Caco-2 (cell line): ENCODE measurements around the gene NOTCH1. TPM values are rescaled to one million over a fixed set of nuclear protein-coding genes. Genes with fewer than 3 reads are reported as not detected.

ENCODE experiments used
- BruUV-seq: library from RNA; stranded (reverse); fragments of 400-500 nt; replicated peaks from 2 replicates; lab custom pipeline; 2021; lab: Mats Ljungman, UMichigan
- CTCF ChIA-PET: fragments of 300-600 bp; sonication (Branson Sonifier 250); formaldehyde crosslinking; loops from one replicate; lab custom pipeline; 2022; ENCODE audit warnings: antibody characterized with exemption; lab: Charles Lee
- POLR2A ChIA-PET: fragments of 300-600 bp; sonication (Branson Sonifier 250); formaldehyde crosslinking; loops from one replicate; lab custom pipeline; 2022; ENCODE audit warnings: antibody characterized with exemption; lab: Charles Lee
- DNase-seq, 2 experiments: peaks; one replicate each; pipeline versions ENCODE4 v3.0.0 to v3.0.0-alpha.2; 2020 to 2022
- H3K27me3 ChIP-seq: replicated peaks from 2 replicates; pipeline ENCODE4 v1.6.0; 2011; ENCODE audit warnings: low read length; ENCODE audit not compliant: control insufficient read depth, insufficient read depth
- H3K36me3 ChIP-seq: 2 replicates; pipeline ENCODE4 v1.5.1; 2011; ENCODE audit warnings: low read length; ENCODE audit not compliant: control insufficient read depth, insufficient read depth
- H3K4me1 ChIP-seq: fragments of 250-450 bp; sonication (Bioruptor Pico); 2 replicates; pipeline ENCODE4 v1.5.1; 2020; ENCODE audit warnings: mild to moderate bottlenecking
- H3K4me3 ChIP-seq: 2 replicates; pipeline ENCODE4 v1.5.1; 2011; ENCODE audit warnings: low read depth, mild to moderate bottlenecking, control low read depth, low read length
- H3K9me3 ChIP-seq: fragments of 250-450 bp; sonication (Bioruptor Pico); 2 replicates; pipeline ENCODE4 v1.5.1; 2020; ENCODE audit warnings: mild to moderate bottlenecking, moderate library complexity
- H3K27ac Mint-ChIP-seq: one replicate; pipeline ENCODE4 v1.8.0; 2022; ENCODE audit warnings: mixed read lengths; ENCODE audit not compliant: unreplicated experiment
- H3K27me3 Mint-ChIP-seq: one replicate; pipeline ENCODE4 v1.8.0; 2022; ENCODE audit warnings: mixed read lengths; ENCODE audit not compliant: insufficient read depth, unreplicated experiment
- H3K36me3 Mint-ChIP-seq: one replicate; pipeline ENCODE4 v1.8.0; 2022; ENCODE audit warnings: mild to moderate bottlenecking, mixed read lengths; ENCODE audit not compliant: insufficient read depth, unreplicated experiment
- H3K4me1 Mint-ChIP-seq: one replicate; pipeline ENCODE4 v1.8.0; 2022; ENCODE audit warnings: low read depth, mixed read lengths; ENCODE audit not compliant: unreplicated experiment
- H3K4me3 Mint-ChIP-seq: one replicate; pipeline ENCODE4 v1.8.0; 2022; ENCODE audit warnings: mild to moderate bottlenecking, moderate library complexity, mixed read lengths; ENCODE audit not compliant: unreplicated experiment
- H3K9me3 Mint-ChIP-seq: one replicate; pipeline ENCODE4 v1.8.0; 2022; ENCODE audit warnings: mixed read lengths; ENCODE audit not compliant: unreplicated experiment
- intact Hi-C: fragments of 100-400 bp; cut with micrococcal nuclease; formaldehyde crosslinking; loops from one replicate; pipeline ENCODE4 v1.10.0; 2022; ENCODE audit not compliant: unreplicated experiment
- total RNA-seq: library from RNA; stranded (reverse); gene quantifications from 2 replicates; pipeline ENCODE4 v1.2.3, GENCODE V29; 2022
- TF ChIP-seq, protein P1 (sequence below), 2 experiments: fragments of 200-600 bp in 1 of 2; IDR thresholded peaks; 1 replicate in 1 of 2; 2 replicates in 1 of 2; pipeline versions ENCODE4 v1.5.1 to v1.8.0; 2011 to 2022; ENCODE audit warnings: antibody characterized with exemption in 1 of 2, control low read depth in 1 of 2, inconsistent platforms in 1 of 2, low read depth in 1 of 2, low read length in 1 of 2, mild to moderate bottlenecking in 1 of 2, moderate library complexity in 1 of 2; ENCODE audit not compliant: insufficient read depth in 1 of 2, severe bottlenecking in 1 of 2, unreplicated experiment in 1 of 2

NOTCH1 gene
- total RNA-seq, 1 experiment from 2014 or later = 6.3 TPM

DNA sequence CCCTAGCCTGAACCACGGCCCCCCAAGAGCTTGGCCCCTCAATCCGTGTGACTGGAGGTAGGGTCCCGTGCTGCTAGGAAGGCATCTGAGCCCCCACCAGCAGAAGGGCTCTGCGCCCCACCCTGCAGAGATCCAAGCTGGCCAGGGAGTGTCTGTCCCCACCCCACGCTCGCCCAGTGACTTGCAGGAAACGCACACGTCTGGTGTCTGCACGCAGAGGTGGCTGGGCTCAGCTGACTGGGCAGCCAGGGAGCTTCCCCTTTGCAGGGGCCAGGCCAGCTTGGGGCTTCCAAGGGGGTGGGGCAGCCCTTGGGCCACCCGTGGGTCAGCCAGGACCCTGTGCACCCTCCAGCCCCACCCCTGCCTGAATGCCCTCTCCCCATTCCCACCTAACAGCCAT, 24.3 kb downstream of the NOTCH1 start:
- Mint-ChIP-seq H3K4me1 (no peaks in the 10 kb centered on the region), H3K4me3 (no peak overlapping the region), H3K9me3 (no peaks in the 10 kb centered on the region), H3K36me3 (no peaks in the 10 kb centered on the region), H3K27me3 (no peaks in the 10 kb centered on the region), H3K27ac (no peak overlapping the region)
- Histone ChIP-seq H3K9me3 (no peaks in the 10 kb centered on the region), H3K4me1 (peaks cover 34% of the 10 kb centered on the region), H3K27me3 (no peaks in the 10 kb centered on the region), H3K4me3 (no peak overlapping the region), H3K36me3 (no peaks in the 10 kb centered on the region)
- no peak for DNase-seq
- no TSS peak for BruUV-seq
- ChIA-PET CTCF (interaction anchor here (0.6 to 1.1 kb wide), 3 partner anchors 104 to 740 kb away, joined by 3 to 5 read pairs (median 4); no protein-coding TSS in a partner anchor), POLR2A (interaction anchor here (0.6 kb wide), 1 partner anchor 544 kb away, joined by 6 read pairs; no protein-coding TSS in a partner anchor)
- TF ChIP-seq, protein P1, sequence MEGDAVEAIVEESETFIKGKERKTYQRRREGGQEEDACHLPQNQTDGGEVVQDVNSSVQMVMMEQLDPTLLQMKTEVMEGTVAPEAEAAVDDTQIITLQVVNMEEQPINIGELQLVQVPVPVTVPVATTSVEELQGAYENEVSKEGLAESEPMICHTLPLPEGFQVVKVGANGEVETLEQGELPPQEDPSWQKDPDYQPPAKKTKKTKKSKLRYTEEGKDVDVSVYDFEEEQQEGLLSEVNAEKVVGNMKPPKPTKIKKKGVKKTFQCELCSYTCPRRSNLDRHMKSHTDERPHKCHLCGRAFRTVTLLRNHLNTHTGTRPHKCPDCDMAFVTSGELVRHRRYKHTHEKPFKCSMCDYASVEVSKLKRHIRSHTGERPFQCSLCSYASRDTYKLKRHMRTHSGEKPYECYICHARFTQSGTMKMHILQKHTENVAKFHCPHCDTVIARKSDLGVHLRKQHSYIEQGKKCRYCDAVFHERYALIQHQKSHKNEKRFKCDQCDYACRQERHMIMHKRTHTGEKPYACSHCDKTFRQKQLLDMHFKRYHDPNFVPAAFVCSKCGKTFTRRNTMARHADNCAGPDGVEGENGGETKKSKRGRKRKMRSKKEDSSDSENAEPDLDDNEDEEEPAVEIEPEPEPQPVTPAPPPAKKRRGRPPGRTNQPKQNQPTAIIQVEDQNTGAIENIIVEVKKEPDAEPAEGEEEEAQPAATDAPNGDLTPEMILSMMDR (IDR thresholded peaks at IDR 0.05; ENCODE audit: insufficient read depth in 1 of 2, low read depth in 1 of 2, low read length in 1 of 2, severe bottlenecking in 1 of 2, unreplicated experiment in 1 of 2) = no peak
- intact Hi-C loops = no loop called here

DNA sequence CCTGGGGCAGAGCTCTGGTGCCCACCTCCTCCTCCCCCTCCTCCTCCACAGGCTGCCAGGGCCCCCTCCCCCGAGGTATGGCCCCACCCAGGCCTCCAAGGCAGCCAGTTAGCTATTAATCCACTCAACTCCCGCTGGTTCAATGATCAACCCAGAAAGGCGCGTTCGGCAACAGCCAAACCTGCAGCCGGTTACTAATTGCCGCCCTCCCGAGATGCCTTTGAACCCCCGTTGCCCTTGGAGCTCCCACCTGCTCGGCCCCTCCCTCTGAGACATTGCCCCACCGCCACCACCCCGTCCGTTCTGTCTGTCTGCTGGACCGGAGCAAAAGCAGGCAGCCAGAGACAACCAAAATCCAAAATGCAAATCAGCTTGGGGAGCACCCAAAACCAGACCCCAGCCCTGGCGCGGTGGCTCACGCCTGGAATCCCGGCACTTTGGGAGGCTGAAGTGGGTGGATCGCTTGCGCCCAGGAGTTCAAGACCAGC, 25.8 kb downstream of the NOTCH1 start:
- H3K4me1 ChIP-seq = peaks cover 26% of the 10 kb centered on the region
- H3K9me3 ChIP-seq = no peaks in the 10 kb centered on the region
- no peaks in the 10 kb centered on the region for H3K36me3 ChIP-seq
- peak; percentile 73 to 84 for DNase-seq
- BruUV-seq = no TSS peak
- intact Hi-C loops = no loop called here
- Mint-ChIP-seq H3K9me3 (no peaks in the 10 kb centered on the region), H3K36me3 (no peaks in the 10 kb centered on the region), H3K27me3 (no peaks in the 10 kb centered on the region), H3K4me1 (no peaks in the 10 kb centered on the region), H3K4me3 (peak overlapping the region; percentile 17), H3K27ac (no peak overlapping the region)
- no peaks in the 10 kb centered on the region for H3K27me3 ChIP-seq
- TF ChIP-seq, protein P1 (IDR thresholded peaks at IDR 0.05; ENCODE audit: insufficient read depth in 1 of 2, low read depth in 1 of 2, low read length in 1 of 2, severe bottlenecking in 1 of 2, unreplicated experiment in 1 of 2) = no peak
- ChIA-PET POLR2A (interaction anchor here (0.6 kb wide), 1 partner anchor 42 kb away, joined by 5 read pairs; no protein-coding TSS in a partner anchor), CTCF (interaction anchor here (0.6 to 1.1 kb wide), 5 partner anchors 36 to 562 kb away, joined by 3 to 4 read pairs (median 3); no protein-coding TSS in a partner anchor)
- H3K4me3 ChIP-seq = no peak overlapping the region

DNA sequence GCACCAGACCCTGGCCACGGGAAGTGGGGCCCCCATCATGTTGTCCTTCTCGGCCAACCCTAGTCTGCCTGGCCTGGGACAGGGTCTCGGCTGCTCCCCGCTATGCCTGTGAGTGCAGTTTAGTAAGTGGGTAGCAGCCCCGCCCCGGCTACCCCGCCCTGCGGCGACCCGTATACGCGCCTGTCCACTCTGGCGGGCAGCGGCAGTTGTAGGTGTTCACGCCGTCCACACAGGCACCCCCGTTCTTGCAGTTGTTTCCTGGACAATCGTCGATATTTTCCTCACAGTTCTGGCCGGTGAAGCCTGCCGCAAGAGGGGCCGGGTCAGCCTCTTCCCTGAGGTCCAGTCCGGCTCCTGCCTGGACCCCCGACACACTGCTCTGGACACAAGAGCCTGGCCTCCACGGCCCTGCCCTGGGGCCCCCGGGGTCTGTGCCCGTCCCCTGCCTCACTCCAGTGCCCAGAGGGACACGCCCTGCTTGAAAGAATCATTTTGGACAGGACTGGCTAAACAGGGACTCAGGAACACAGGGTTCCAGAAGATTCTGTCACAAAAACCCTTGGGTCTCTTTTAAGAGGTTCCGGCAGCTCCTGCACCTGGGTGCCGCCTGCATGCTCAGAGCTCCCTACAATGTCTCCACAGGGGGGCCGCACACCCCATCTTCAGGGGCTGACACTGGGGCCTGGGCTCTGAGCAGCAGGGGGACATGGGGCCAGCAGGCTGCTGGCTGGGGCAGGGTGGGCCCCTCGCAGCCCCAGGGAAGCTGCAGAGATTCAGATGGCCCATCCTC, 26.4 kb downstream of the NOTCH1 start:
- DNase-seq = no peak
- no peaks in the 10 kb centered on the region for H3K27me3 ChIP-seq
- H3K4me1 Mint-ChIP-seq = no peaks in the 10 kb centered on the region
- CTCF ChIA-PET = interaction anchor here (0.5 to 1.1 kb wide), 4 partner anchors 29 to 110 kb away, joined by 3 to 6 read pairs (median 4); no protein-coding TSS in a partner anchor
- POLR2A ChIA-PET = no interaction called here
- peaks cover 26% of the 10 kb centered on the region for H3K4me1 ChIP-seq
- no peak overlapping the region for H3K4me3 ChIP-seq
- no peaks in the 10 kb centered on the region for H3K36me3 Mint-ChIP-seq
- no peaks in the 10 kb centered on the region for H3K9me3 ChIP-seq
- no peak overlapping the region for H3K27ac Mint-ChIP-seq
- no peaks in the 10 kb centered on the region for H3K27me3 Mint-ChIP-seq
- intact Hi-C loops = no loop called here
- H3K4me3 Mint-ChIP-seq = no peak overlapping the region
- no peaks in the 10 kb centered on the region for H3K9me3 Mint-ChIP-seq
- no peaks in the 10 kb centered on the region for H3K36me3 ChIP-seq
- no TSS peak for BruUV-seq
- TF ChIP-seq, protein P1 (IDR thresholded peaks at IDR 0.05; ENCODE audit: insufficient read depth in 1 of 2, low read depth in 1 of 2, low read length in 1 of 2, severe bottlenecking in 1 of 2, unreplicated experiment in 1 of 2) = no peak
